Limb (tissue), 2 donors: ENCODE measurements around the gene COL25A1.
A peak's percentile ranks its signal among the peaks of the same experiment; 100 is the strongest.

Source experiments
- DNase-seq, 2 donors: peaks; one replicate each; pipeline ENCODE4 v3.0.0-alpha.2; 2016; ENCODE audit errors: extremely low spot score in 2 of 2

Gene COL25A1

DNA sequence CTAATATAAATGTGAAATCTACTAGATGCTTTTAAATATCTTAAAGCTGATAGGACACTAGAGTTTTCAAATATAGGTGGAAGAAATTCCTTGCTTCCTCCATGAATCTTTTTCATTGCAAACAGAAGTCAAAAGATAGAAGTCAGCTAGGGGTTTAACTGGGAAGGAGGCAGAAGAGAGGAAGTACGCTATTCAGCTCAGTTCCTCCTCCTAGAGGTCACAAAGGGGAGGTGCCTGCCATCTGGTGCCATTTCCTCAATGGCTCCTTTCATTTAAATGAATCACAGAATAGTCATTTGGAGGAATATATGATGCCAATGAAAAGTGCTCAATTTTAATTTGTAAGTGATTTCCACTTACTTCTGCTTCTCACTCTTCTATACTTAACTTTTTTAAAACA is 8.5 kb downstream of the COL25A1 start:
- DNase-seq, result no peak

DNA sequence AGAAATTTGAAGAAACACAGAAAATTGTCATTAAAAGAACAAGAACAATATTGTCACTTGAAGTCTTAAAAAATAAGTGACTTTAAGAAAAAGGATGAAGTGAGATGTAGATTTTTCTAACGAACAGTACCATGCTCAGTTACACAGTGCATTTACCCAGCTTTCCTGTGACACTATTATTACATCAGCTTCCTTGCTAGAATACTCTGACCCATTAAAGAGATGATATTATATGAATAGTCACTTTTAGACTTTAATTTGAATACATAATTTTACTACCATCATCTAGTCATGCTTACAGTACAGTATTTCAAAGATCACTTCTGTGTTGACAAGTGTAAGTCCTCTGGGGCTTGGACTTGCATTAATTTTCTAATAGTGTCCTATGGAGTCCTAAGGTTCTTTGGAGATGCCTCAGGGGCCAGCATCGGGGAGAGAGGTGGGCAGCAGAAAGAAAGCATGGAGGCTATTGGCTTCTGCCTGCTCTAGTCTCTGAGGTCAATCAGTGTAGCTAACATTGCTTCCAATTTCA is 10.7 kb downstream of the COL25A1 start:
- no peak for DNase-seq

DNA sequence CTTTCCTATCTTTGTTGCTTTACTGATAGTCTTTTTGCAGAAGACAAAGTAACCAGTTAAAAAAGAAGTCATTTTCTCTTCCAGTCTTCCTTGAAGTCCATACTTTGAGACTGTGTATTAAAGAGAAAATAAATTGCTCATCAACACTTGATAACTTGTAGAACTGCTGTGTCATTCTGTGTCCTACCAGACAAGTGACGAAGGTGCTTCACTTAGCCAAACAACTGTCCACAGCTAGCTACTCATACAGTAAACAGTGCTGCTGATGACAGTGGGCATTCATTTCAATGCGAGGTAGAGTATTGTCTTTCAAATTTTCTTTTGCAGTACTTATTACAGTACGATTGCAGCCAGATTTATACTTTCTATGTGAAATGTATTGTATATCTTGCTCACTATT is 11.5 kb downstream of the COL25A1 start:
- DNase-seq, result no peak

DNA sequence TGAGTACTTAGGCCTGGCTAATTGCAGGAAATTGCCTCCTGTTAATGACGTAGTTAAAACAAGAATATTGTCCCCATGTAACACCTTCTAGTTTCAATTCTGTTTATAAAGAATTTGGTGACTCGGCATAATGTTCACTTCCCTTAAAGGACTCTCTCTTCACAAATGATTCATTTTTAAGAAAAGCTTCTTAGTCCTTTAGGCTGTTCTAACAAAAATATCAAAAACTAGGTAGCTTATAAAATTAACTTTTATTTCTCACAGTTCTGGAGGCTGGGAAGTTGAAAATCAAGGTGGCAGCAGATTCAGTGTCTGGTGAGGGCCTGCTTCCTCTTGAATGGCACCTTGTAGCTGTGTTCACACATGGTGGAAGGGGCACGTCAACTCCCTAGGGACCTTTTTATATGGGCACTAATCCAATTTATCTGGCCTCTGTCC is 23.8 kb downstream of the COL25A1 start:
- no peak for DNase-seq

DNA sequence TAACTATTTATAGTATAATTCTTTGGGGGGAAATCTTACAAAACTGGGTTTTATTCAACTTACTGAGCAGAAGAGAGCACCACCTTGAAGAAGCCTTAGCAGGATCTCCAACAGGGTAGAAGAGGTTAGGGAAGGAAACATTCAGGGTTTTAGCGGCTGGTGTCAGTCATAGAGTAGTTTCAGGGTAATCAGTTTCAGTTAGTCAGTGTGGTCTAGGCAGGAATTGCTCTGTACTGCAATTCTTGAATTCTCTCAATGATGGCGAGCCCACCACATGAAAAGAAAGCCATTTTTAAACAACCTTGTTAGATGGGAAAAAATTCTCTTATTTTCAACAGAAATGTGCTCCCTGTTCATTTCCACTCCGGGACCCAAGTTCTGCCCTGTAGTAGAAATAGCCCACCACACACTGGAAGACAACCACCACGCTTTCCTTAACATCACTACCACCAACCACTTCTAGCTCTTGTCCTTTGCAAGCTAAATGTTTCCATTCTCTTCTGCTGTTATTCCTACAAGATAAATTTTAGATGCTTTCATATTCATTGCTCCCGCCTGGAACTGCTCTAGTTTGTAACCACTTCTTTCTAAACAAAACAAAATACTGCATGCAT is 25.9 kb downstream of the COL25A1 start:
- no peak for DNase-seq

DNA sequence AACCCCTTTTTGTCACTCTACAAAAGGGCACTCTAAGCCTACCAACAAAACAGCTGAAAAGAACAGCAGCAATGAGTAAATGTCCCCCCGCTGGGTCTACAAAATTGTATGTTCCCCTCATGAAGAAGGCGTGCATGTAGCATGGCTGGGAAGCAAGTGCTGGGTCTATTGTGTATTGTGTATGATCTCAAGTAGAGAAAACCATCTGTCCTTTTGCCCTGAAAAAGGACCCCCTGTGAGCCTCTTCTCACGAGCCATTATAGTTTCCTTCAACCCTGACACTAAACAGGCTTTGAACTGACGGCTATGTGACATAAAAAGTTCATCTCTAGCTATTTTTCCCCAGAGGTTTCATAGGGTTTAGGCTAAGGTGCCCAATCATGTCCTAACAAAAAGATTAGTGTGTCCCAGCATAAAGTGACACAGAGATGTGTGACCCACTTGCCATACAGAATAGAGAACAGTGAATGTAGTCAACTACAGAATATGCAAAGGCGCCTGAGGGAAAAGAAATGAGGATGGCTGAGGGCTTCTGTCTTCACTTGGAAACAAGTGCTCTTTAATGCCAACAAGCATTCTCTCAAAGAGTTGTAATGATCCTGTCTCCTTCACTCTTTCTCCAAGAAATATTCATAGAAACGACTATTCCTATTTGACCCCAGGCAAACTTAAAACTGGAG is 27.3 kb downstream of the COL25A1 start:
- no peak for DNase-seq

DNA sequence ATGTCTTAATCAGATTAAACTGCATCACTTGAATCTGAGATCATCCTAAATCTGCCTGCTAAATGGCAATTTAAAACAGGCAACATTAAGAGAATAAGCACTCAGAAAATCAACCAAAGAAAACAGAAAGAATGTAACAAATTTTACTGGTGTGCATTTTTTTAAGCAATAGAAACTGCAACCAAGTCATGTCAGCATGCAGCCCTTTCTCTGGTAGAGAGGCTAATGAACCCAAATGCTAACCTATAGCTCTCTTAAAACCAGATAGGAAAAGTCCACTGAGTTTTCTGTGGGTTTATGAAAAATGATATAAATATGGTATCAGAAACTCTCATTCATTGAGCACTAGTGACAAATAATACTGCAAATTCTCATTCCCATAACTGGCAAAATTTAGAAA is 35.6 kb downstream of the COL25A1 start:
- no peak for DNase-seq

DNA sequence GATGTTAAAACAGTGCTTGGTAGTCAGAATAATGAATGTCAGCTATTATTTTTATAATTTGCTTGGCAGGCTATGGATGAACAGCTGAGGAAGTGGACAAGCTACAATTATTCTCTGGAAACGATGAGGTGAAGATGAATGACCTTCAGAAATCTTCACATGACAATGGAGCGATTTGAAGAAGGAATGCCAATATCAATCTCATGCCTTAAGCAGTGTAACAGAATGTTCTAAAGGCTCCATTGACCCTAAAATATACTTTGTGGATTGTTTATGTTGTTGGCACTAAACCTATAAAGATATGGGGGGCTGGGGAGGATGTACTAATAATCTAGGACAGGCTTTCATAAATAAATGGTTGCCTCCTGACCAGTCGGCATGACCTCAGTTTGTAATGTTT is 36.2 kb downstream of the COL25A1 start:
- DNase-seq, result no peak

DNA sequence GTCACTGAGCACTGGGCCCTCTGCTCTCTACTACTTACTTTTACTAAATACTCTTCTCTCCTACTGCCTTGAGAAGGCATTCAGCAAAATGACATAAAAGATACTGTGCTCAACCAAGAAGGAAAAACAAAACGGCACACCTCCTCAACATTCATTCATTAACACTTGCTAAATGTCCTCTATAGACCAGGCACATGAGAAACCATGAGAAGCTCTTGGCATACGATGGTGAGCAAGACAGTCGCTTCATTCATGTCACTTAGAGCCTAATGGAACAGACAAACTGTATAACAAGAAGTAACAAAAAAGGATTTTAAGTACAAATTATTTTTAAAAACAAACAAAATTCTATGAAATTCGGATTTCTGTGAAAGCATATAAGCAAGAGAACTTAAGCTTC is 38.7 kb downstream of the COL25A1 start:
- no peak for DNase-seq

DNA sequence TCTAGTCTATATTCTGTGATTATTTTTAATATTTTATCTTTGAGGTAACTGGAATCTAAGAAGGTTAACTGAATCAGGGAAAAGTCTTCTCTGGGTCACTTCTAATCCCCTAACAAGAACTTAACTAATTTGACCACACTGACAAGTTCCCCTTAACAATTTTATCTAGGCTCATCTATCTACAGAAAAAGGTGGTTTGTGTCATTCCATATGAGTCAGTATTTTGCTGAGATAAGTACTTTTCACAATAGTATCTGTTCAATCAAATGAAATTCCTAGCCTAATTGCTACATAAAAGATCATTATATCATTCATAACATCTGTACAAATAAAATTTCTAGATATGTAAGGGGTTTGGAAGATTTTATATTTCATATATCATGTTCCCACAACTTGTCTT is 45.6 kb downstream of the COL25A1 start:
- no peak for DNase-seq

DNA sequence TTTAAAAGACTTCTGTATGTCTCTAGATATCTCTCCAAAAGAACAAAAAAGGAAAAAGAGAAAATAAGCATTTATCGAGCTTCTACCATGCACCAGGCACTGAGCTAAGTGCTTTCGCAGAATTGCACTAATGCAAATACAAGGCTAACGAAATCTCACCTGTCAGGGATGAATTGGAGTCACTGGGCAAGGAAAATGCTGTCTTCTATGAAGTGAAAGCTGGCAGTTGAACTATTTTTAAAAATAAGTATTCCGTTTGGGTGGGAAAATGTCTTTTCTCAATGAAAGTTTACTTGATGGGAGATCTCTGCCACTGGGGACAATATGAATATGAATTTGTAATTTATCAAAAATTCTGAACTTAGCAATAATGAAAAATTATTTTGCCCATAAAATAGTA is 47.6 kb downstream of the COL25A1 start:
- DNase-seq, result no peak

DNA sequence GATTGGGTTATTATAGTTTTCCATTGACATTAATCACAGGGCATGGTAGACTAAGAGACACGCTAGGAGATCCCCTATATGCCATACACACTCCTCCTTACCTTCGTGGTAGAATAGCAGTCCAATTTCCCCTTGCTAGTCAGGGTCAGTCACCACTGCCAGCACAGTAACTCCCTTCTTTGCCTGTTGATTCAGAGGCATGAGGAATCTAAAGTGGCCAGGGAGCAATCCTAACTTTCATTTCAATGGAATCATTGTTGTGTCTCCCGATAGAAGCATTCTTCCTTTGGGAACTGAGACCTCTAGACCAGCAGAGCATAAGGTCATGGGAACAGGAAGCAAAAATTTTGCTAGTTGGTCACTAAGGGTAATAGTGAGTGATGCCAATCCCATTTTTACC is 51.1 kb downstream of the COL25A1 start:
- no peak for DNase-seq

DNA sequence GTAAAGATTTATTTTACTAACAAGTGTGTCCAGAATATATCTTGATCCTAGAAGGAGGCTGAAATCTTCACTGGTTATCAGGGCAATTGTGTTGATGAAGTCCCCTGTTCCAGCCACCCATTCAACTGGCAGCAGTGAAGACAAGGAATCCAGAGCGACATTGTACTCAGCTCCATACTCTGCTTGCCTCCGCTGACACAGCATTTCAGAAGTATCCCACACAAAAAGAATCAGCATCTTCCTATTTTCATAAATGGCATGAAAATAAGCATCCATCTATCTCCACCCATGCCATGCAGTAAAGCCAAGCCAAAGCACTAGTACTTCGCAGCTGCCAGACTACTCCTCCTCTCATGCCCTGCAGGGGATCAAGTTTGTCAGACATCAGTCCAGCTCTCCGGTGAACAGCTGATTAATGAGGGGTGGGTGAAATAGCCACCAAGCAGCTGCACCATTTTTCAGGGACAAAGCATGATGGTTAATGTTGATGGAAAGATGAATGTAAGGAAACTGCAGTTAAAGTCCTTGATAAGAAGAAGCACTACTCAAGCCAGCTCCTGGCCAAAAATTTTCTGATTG is 54.0 kb downstream of the COL25A1 start:
- DNase-seq, result peak in 1 of 2 donors; percentile 10

DNA sequence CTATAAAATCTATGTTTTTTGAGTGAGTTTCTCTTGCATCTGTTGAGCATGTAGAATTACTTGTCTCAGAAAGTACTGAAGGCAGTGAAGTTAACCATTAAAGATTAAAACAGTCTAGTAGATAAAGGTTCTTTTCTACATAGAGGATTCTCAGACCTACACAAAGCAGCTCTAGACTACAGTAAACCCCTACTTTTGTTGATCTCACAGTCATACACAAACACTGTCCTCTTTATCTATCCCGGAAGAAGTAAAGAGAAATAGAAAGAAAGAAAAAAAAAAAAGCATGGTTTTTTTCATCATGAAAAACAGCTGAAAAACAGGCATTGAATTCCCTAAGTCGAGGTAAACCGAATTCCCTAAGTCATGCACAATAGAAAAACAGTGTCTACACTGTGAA is 58.6 kb downstream of the COL25A1 start:
- DNase-seq, result no peak

DNA sequence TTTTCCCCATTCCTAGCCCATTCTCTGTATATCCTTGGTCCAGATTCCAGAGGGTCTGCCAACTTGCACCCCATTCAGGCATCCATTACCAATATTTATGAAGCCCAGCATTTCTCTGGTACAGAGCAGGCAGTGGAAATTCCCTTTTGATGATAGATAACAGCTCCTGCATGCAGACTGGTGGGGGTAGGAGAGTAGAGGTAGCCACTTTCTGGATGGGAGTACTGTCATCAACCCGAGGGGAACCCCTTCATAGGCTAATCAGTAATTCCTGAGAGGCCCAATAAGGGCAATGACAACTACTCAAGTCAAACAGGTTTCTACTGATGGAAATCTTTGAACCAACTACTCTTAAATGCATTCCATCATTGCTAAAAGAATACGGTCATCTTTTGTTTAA is 63.7 kb downstream of the COL25A1 start:
- DNase-seq, result no peak

DNA sequence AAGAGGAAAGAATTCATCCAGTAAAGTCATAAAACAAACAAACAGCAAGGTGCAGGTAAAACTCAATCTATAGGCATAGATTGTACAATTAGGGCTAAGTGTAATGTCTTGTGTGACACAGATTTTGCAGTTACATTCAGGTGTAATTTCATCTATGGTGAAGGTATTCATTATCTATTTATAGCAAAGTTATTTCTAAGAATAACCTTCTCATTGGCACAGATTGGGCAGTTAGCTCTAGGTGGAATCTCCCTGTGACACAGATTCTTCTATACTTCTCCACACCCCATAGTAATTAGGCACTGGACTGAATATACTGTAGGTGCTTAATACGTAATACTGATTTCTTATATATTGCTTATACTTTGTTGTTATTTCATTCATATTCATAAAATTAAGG is 66.8 kb downstream of the COL25A1 start:
- DNase-seq, result no peak

DNA sequence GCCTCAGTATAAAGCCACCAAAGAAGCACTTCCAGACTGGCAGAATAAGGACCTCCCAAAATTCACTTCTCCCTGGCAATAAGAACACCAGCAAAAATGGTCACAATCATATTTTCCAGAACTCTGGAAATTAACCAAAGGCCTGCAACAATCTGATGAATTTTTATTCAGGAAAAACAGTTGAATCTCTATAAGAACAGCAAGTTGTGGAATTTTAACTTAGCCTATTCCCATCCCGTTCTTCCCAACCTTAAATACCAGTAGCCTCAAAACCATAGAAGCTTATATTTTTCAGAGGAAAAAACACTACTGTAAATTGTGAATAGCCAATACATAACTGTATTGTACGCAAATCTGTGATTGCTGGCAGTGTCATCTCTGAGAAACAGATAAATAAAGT is 67.9 kb downstream of the COL25A1 start:
- DNase-seq, result no peak

DNA sequence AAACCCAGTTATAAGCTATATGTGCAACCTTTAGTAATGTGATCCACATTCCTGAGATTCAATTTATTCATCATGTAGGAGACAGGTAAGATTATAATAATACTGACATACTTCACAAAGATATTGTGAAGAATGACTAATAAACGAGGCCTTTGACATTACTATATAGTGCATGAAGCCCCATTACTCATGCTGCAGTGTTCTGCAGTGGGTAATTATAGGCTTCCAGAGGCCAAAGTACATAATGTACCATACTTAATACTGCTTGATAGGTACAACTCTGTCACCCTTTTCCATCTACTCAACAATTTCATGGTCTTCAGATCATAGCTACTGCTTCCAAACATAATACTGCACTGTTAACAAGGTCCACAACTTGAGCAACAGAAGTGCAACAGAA is 68.9 kb downstream of the COL25A1 start:
- no peak for DNase-seq

DNA sequence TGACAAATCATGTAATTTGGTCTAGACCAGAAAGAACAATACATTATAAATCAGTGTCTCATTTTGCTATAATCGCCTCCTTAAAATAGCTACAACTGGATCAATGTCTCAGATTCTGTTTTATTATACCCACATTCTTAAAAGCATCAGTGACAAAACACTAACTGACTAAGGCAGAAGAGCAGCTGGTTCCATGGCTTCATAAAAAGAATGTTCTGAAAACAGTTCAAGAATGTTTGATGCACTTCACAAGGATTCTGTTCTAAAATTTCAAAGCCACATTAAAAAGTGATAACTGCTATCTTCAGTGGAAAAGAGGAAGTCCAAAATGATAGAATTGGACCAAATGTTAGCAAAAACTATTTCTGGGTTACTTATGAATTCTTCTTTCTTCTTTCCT is 69.8 kb downstream of the COL25A1 start:
- no peak for DNase-seq

DNA sequence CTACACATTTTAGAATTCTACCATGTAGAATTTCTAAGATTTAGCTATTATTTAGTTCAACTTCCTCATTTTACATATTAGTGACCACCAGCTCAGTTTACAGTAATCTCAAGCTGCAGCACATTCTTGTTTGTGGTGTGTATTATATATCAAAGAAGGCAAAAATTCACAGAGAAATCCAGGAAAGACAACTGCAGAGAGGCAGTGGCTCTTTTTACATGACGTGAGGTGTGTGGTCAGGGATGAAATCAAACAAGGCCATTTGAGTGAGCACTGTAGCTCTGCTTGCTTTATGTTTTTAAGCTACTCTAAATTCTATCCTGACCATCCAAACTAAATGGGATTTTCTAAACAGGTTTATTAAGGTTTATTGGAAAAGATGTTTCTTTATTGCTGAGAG is 71.1 kb downstream of the COL25A1 start:
- DNase-seq, result no peak

DNA sequence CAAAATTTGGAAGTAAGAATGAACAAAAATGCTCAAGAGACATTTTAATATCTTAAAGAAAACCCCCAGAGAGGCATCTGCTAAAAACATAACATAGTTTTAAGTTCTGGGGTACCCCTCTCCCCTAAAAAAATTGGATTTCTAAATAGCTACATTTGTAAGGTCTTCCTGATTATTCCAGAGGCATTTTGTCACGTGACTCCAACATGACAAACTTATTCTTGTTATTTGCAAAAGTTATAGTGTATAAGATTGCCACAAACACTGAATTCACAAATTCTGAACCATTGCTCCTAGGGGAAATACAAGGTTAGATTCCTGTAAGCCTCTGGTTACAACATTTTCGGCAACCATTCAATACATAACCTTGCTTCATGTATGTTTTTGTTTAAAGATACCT is 73.4 kb downstream of the COL25A1 start:
- no peak for DNase-seq

DNA sequence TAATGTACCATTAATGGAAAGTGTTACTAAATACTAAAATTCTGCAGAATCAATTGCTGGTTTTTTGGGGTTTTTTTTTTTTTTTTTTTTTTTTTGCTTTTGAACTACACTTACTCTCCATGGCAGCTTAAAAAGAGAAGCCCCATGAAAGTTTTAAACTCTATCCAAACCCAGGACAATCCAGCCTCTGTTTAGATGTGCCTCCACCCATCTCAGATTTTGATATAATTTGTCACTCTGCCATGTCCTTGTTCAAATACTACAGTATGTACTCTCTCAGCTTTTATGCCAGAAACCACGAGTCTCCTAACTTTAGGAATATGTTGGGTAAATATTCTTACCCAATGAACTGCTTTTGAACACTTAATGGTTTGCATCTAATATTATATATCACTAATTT is 84.2 kb downstream of the COL25A1 start:
- no peak for DNase-seq

DNA sequence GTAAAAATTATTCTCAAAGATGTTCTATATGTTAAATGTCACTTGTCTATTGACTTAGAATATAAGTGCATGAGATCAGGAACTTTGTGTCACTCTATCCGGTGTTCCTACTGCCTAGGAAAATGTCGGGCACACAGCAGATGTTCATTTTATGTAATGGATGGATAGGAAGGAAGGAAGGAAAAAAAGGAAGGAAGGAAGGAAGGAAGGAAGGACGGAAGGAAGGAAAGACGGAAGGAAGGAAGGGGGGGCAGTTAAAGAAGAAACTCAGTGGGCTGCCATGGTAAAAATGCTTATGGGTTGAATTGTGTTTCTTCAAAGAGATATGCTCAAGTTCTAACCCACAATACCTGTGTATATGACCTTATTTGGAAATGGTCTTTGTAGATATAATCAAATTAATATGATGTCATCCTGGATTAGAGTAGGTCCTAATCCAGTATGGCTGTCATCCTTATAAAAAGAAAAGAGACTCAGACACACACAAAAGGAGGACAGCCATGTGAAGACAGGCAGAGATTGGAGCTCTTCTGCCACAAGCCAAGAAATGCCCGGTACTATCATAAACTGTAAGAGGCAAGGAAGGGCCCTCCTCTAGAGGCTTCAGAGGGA is 86.3 kb downstream of the COL25A1 start:
- no peak for DNase-seq
